ENCODE measurements around the gene BTBD16.

The BTBD16 gene

GRCh38 chr10:122298206-122298597 is 27.1 kb downstream of the BTBD16 start:
- no peak for DNase-seq (ENCODE audit: low read depth)
- H3K4me3 ChIP-seq (ENCODE audit: low read length), result no peak overlapping the region
- TF ChIP-seq, protein P1, sequence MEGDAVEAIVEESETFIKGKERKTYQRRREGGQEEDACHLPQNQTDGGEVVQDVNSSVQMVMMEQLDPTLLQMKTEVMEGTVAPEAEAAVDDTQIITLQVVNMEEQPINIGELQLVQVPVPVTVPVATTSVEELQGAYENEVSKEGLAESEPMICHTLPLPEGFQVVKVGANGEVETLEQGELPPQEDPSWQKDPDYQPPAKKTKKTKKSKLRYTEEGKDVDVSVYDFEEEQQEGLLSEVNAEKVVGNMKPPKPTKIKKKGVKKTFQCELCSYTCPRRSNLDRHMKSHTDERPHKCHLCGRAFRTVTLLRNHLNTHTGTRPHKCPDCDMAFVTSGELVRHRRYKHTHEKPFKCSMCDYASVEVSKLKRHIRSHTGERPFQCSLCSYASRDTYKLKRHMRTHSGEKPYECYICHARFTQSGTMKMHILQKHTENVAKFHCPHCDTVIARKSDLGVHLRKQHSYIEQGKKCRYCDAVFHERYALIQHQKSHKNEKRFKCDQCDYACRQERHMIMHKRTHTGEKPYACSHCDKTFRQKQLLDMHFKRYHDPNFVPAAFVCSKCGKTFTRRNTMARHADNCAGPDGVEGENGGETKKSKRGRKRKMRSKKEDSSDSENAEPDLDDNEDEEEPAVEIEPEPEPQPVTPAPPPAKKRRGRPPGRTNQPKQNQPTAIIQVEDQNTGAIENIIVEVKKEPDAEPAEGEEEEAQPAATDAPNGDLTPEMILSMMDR (IDR thresholded peaks at IDR 0.05; ENCODE audit: insufficient read depth, low read depth, low read length, missing control alignments), result no peak

- TF ChIP-seq, protein P1 (IDR thresholded peaks at IDR 0.05; ENCODE audit: insufficient read depth, low read depth, low read length, missing control alignments), result peak; percentile 95
- DNase-seq (ENCODE audit: low read depth), result peak; percentile 80
- H3K4me3 ChIP-seq (ENCODE audit: low read length), result peak overlapping the region; percentile 24
Measured at GRCh38 chr10:122298598-122299301, 27.7 kb downstream of the BTBD16 start.

- DNase-seq (ENCODE audit: low read depth), result no peak
- TF ChIP-seq, protein P1 (IDR thresholded peaks at IDR 0.05; ENCODE audit: insufficient read depth, low read depth, low read length, missing control alignments), result no peak
- no peak overlapping the region for H3K4me3 ChIP-seq (ENCODE audit: low read length)
Measured at GRCh38 chr10:122299423-122300075, 28.5 kb downstream of the BTBD16 start.

GRCh38 chr10:122301055-122301810 is 30.1 kb downstream of the BTBD16 start:
- TF ChIP-seq, protein P1 (IDR thresholded peaks at IDR 0.05; ENCODE audit: insufficient read depth, low read depth, low read length, missing control alignments), result no peak
- peak; percentile 65 for DNase-seq (ENCODE audit: low read depth)
- no peak overlapping the region for H3K4me3 ChIP-seq (ENCODE audit: low read length)

- no peak for DNase-seq (ENCODE audit: low read depth)
- TF ChIP-seq, protein P1 (IDR thresholded peaks at IDR 0.05; ENCODE audit: insufficient read depth, low read depth, low read length, missing control alignments), result no peak
- H3K4me3 ChIP-seq (ENCODE audit: low read length), result no peak overlapping the region
Measured at GRCh38 chr10:122301811-122302115, 30.7 kb downstream of the BTBD16 start.

DNA sequence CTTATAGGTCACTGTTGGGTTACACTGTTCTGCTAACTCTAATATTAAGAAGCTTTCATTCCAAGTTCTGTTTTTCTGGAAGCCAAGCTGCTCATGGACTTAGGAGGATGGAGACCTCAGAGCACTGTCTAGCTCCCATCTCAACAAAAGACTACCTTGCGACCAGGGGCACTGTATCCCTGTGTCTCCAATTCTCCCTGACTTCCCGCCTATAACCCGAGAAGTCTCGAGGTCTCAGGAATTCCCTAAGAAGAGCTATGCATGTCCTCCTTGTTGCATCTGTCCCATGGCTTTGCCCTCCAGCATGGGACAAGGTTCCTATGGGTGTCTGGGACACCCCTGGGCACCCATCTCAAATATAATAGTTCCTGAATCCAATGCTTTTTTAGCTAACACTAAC is 31.2 kb downstream of the BTBD16 start:
- TF ChIP-seq, protein P1 (IDR thresholded peaks at IDR 0.05; ENCODE audit: insufficient read depth, low read depth, low read length, missing control alignments), result no peak
- DNase-seq (ENCODE audit: low read depth), result no peak
- H3K4me3 ChIP-seq (ENCODE audit: low read length), result no peak overlapping the region
